Measurements from ENCODE around the gene EMP1.
A peak's percentile ranks its signal among the peaks of the same experiment; 100 is the strongest.

EMP1 gene

DNA sequence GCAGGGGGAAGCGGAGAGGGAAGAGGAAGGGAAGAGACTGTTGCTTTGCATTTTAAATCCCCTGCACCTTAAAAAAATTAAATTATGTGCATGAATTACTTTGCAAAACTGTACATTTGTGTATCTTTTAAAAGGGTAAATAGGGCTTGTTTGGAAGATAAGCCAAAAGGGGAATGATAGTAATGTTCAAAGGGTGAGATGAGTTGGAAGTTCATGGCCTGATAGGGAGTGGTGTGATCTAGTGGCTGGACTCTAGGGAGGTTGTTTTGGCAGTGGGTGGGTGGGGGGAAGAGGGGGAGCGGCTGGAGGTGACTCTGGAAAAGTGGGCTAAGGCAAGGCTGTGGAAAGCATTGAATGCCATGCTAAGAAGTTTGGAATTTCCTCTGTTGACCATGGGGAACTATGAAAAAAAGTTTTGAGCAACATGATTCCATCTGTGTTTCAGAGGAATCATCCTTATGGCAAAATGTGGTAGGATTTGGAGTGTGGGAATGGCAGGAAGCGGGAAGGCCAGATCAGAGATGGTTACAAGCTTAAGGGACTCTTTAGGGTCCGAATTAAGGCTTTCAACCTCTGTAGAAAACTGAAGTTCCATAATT lies 25.5 kb upstream of the EMP1 start:
- DNase-seq (ENCODE audit: extremely low read depth, low read depth), result no peak
- TF ChIP-seq, protein P1, sequence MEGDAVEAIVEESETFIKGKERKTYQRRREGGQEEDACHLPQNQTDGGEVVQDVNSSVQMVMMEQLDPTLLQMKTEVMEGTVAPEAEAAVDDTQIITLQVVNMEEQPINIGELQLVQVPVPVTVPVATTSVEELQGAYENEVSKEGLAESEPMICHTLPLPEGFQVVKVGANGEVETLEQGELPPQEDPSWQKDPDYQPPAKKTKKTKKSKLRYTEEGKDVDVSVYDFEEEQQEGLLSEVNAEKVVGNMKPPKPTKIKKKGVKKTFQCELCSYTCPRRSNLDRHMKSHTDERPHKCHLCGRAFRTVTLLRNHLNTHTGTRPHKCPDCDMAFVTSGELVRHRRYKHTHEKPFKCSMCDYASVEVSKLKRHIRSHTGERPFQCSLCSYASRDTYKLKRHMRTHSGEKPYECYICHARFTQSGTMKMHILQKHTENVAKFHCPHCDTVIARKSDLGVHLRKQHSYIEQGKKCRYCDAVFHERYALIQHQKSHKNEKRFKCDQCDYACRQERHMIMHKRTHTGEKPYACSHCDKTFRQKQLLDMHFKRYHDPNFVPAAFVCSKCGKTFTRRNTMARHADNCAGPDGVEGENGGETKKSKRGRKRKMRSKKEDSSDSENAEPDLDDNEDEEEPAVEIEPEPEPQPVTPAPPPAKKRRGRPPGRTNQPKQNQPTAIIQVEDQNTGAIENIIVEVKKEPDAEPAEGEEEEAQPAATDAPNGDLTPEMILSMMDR (IDR thresholded peaks at IDR 0.05; ENCODE audit: low read depth, low read length, missing control alignments), result no peak
- H3K4me3 ChIP-seq (replicated peaks; ENCODE audit: low read depth, low read length), result no peak overlapping the region

DNA sequence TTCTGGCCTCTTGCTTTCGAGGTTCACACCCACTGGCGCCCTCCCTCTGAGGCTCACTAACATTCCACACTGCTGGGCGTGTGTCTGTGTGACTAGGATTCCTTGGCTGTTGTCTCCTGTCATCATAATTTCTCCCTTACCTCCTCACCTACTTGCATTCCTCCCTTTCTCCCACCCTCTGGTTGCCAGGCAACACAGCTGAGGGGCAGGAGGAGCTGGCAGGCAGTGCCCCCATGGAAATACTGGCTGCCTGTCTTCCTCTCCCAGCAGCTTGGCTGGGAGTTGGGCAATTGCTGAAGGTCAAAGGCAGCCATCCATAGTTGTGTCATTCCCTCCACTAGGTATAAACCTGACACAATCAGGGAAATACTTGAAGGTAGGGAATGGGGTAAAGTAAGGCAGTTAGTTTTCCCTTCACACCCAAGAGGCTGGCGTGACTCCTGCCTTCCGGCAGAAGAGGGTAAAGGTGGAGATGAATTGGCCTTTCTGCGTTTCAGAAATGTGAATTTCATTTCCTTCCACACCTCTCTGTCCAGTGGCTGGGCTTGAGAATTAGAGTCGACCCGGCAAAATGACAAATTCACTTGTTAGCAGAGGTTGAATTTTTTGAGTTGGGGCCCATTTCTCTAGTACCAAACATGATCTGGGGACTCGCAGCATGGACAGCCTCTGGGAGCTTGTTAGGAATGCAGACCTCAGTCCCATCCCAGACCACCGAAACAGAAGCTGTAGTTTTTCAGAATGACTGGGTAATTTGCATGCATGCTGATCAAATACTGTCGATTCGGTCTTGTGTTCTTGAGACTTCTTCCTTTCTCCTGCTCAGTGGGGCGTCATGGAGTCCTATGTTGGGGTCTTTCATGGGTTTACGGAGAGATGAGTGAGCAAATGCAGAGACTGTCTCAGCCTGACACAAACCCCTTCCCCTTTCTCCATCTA lies 24.3 kb upstream of the EMP1 start:
- no peak for DNase-seq (ENCODE audit: extremely low read depth, low read depth)
- TF ChIP-seq, protein P1 (IDR thresholded peaks at IDR 0.05; ENCODE audit: low read depth, low read length, missing control alignments), result no peak

DNA sequence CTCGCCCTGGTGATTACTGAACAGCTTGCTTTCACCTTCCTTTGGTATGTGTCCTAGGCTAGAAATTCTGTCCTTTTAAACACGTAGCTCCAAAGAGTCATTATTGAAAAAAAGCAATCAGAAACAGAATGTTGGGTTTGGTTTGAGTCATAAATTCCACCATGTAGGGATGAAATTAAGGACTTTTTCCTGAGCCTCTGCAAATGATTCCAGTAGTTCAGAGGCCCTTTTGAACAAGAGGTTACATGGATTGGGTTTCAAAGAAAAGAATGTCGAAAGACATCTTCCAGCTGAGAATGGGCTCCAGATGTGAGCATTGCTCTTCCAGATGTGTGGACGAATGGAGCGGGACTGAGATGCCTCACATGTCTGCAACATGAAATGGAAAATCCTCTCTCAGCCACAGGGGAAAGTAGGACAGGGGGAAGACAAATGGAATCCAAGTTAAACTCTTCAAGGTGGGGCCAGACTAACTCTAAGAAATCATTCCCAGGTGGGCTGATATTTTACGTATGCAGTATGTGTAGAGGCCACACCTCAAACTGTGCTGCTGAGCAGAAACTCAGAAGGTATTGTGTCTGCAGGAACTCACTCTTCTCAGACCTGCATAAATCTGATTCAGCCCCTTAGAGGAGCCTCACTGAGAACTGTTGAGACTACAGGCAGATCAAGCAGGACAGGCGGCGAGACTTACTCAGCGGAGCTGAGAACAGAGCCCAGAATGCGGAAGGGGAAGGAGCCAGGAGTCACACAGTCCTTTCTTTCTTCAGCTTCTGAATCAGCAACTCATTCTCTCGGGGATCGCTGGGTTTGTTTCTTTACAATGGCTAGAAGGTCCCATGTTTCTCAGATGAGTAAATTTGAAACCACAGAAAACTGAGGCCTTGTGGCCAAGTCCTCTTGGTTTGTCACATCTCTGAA lies 23.3 kb upstream of the EMP1 start:
- DNase-seq (ENCODE audit: extremely low read depth, low read depth), result peak; percentile 94

More for the DNA sequence above, 24.3 kb upstream of the EMP1 start:
- no peak overlapping the region; the same call in 1 of the 2 replicates for H3K4me3 ChIP-seq (replicated peaks; ENCODE audit: low read depth, low read length)

DNA sequence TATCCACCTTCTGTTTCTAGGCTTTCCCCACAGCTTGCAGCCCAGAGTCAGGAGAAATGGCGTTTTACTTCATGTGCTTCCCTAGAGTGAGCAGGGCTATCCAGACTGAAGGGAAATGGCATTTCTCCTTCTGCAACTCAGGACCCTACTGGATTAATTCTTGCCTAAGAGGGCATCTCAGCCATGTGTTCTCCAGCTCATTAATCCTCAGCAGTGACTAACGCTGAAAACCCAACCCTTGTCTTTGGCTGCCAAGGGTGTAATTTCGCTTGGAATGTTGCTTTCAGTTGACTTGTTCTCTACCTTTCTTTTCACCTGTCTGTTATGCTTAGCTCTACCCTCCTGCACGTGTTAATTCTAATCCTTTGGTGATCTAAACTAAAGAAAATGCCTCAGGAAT lies 21.0 kb upstream of the EMP1 start:
- TF ChIP-seq, protein P1 (IDR thresholded peaks at IDR 0.05; ENCODE audit: low read depth, low read length, missing control alignments), result no peak
- H3K4me3 ChIP-seq (replicated peaks; ENCODE audit: low read depth, low read length), result no peak overlapping the region
- no peak for DNase-seq (ENCODE audit: extremely low read depth, low read depth)

More for the DNA sequence above, 23.3 kb upstream of the EMP1 start:
- peak overlapping the region; percentile 8; the same call in 1 of the 2 replicates for H3K4me3 ChIP-seq (replicated peaks; ENCODE audit: low read depth, low read length)
- TF ChIP-seq, protein P1 (IDR thresholded peaks at IDR 0.05; ENCODE audit: low read depth, low read length, missing control alignments), result no peak

DNA sequence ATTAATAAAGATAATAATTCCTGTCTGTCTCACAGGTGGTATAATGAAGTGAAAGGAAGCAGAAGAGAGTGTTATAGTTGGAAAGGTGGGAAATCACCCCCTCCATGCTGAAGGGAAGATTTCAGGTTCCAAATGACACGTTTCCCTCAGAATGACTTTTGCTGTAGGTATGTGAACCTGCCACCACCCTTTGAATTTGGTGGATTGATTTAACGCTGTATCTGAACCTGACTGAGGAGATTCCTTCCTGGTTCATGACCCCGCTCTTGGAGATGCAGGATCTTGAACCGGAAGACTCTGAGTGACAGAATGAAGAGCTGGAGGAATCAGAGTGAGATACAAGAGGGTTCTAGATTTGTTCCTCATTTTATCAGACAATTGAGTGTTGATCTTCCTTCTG lies 20.3 kb upstream of the EMP1 start:
- TF ChIP-seq, protein P1 (IDR thresholded peaks at IDR 0.05; ENCODE audit: low read depth, low read length, missing control alignments), result no peak
- no peak for DNase-seq (ENCODE audit: extremely low read depth, low read depth)
- H3K4me3 ChIP-seq (replicated peaks; ENCODE audit: low read depth, low read length), result no peak overlapping the region

DNA sequence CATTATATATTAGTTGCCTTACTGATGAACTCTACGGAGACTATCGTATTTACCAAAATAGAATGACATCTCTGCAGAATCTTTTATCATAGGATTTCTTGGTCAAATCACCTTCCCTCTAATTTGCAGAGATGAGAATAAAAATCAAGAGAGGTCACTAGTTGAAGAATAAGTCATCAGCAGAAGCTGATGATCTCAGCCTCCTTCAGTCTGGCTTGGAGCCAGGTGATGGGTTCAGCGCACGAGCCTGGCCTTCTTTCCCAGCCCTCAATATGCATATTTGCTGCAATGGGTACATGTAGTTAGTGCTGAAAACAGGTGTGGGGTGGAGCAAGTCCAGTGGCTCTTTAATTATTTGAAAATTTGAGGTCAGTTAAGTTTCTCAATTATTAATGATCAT lies 19.2 kb upstream of the EMP1 start:
- TF ChIP-seq, protein P1 (IDR thresholded peaks at IDR 0.05; ENCODE audit: low read depth, low read length, missing control alignments), result no peak
- no peak overlapping the region for H3K4me3 ChIP-seq (replicated peaks; ENCODE audit: low read depth, low read length)
- DNase-seq (ENCODE audit: extremely low read depth, low read depth), result no peak
